H9 (cell line): ENCODE measurements around the gene LILRB5. TPM values are rescaled to one million over a fixed set of nuclear protein-coding genes. Genes with fewer than 3 reads are reported as not detected.

Experiments used
- DNase-seq: peaks from one replicate; pipeline ENCODE4 v3.0.0-alpha.2; 2017
- H2AFZ ChIP-seq: one replicate; pipeline ENCODE4 v1.6.1; 2013; ENCODE audit warnings: mild to moderate bottlenecking, low read length, control low read depth, moderate library complexity
- H2AK5ac ChIP-seq: 2 replicates; pipeline ENCODE4 v1.6.1; 2013; ENCODE audit warnings: low read length, control low read depth, mixed read lengths; ENCODE audit not compliant: insufficient read length
- H2BK120ac ChIP-seq: one replicate; pipeline ENCODE4 v1.6.1; 2013; ENCODE audit warnings: low read depth, mild to moderate bottlenecking, low read length, control low read depth, inconsistent platforms; ENCODE audit not compliant: poor library complexity, severe bottlenecking
- H2BK12ac ChIP-seq: 2 replicates; pipeline ENCODE4 v1.6.1; 2013; ENCODE audit warnings: low read length, control low read depth, mixed read lengths, low read depth; ENCODE audit not compliant: insufficient read length
- H2BK15ac ChIP-seq: 2 replicates; pipeline ENCODE4 v1.6.1; 2013; ENCODE audit warnings: low read depth, low read length, control low read depth
- H2BK20ac ChIP-seq: one replicate; pipeline ENCODE4 v1.6.1; 2013; ENCODE audit warnings: low read depth, mild to moderate bottlenecking, low read length, control low read depth, inconsistent platforms; ENCODE audit not compliant: poor library complexity, severe bottlenecking
- H2BK5ac ChIP-seq: 2 replicates; pipeline ENCODE4 v1.6.1; 2013; ENCODE audit warnings: low read length, control low read depth, mixed read lengths; ENCODE audit not compliant: insufficient read length
- H3K14ac ChIP-seq: 2 replicates; pipeline ENCODE4 v1.6.1; 2013; ENCODE audit warnings: low read length, control low read depth; ENCODE audit not compliant: insufficient read depth
- H3K18ac ChIP-seq: 2 replicates; pipeline ENCODE4 v1.6.1; 2013; ENCODE audit warnings: low read depth, mild to moderate bottlenecking, mixed read lengths, low read length, control low read depth; ENCODE audit not compliant: insufficient read length
- H3K23ac ChIP-seq: 2 replicates; pipeline ENCODE4 v1.6.1; 2013; ENCODE audit warnings: low read length, control low read depth, mixed read lengths, low read depth; ENCODE audit not compliant: insufficient read length
- H3K23me2 ChIP-seq: 2 replicates; pipeline ENCODE4 v1.6.1; 2013; ENCODE audit warnings: low read depth, mild to moderate bottlenecking, mixed read lengths, low read length, control low read depth; ENCODE audit not compliant: insufficient read length, poor library complexity, severe bottlenecking
- H3K27ac ChIP-seq: 2 replicates; pipeline ENCODE4 v1.5.1; 2013; ENCODE audit warnings: low read length, control low read depth, mixed read lengths, low read depth; ENCODE audit not compliant: insufficient read length
- H3K27me3 ChIP-seq: 2 replicates; pipeline ENCODE4 v1.6.1; 2013; ENCODE audit warnings: low read length, control low read depth, inconsistent platforms; ENCODE audit not compliant: insufficient read depth
- H3K4ac ChIP-seq: 2 replicates; pipeline ENCODE4 v1.6.1; 2013; ENCODE audit warnings: low read depth, mild to moderate bottlenecking, control low read depth, inconsistent platforms, low read length, moderate library complexity
- H3K4me1 ChIP-seq: 2 replicates; pipeline ENCODE4 v1.6.1; 2013; ENCODE audit warnings: low read length, control low read depth, inconsistent platforms; ENCODE audit not compliant: insufficient read depth
- H3K4me2 ChIP-seq: 2 replicates; pipeline ENCODE4 v1.6.1; 2013; ENCODE audit warnings: low read length, control low read depth, mixed read lengths; ENCODE audit not compliant: insufficient read length, insufficient read depth
- H3K56ac ChIP-seq: 2 replicates; pipeline ENCODE4 v1.6.1; 2013; ENCODE audit warnings: low read depth, mild to moderate bottlenecking, mixed read lengths, low read length, control low read depth; ENCODE audit not compliant: insufficient read length
- H3K79me1 ChIP-seq: 2 replicates; pipeline ENCODE4 v1.6.1; 2013; ENCODE audit warnings: low read depth, mild to moderate bottlenecking, moderate library complexity, low read length, control low read depth, inconsistent platforms; ENCODE audit not compliant: insufficient read depth, poor library complexity, severe bottlenecking
- H3K79me2 ChIP-seq: 2 replicates; pipeline ENCODE4 v1.6.1; 2013; ENCODE audit warnings: low read length, control low read depth, inconsistent platforms; ENCODE audit not compliant: insufficient read depth
- H3K9ac ChIP-seq: 2 replicates; pipeline ENCODE4 v1.6.1; 2013; ENCODE audit warnings: low read length, control low read depth, mixed read lengths; ENCODE audit not compliant: insufficient read length; ENCODE audit errors: extremely low read depth
- H3K9me3 ChIP-seq: one replicate; pipeline ENCODE4 v1.6.1; 2013; ENCODE audit warnings: low read depth, low read length, inconsistent platforms; ENCODE audit not compliant: control insufficient read depth
- H3T11ph ChIP-seq: one replicate; pipeline ENCODE4 v1.6.1; 2013; ENCODE audit warnings: mild to moderate bottlenecking, low read length, control low read depth, inconsistent platforms
- H4K20me1 ChIP-seq: one replicate; pipeline ENCODE4 v1.6.1; 2013; ENCODE audit not compliant: control insufficient read depth, insufficient read length, insufficient read depth
- H4K5ac ChIP-seq: 2 replicates; pipeline ENCODE4 v1.6.1; 2013; ENCODE audit warnings: low read depth, mild to moderate bottlenecking, mixed read lengths, low read length, control low read depth; ENCODE audit not compliant: insufficient read length
- H4K8ac ChIP-seq: replicated peaks from 2 replicates; pipeline ENCODE4 v1.6.1; 2013; ENCODE audit warnings: low read length, control low read depth, mixed read lengths, low read depth; ENCODE audit not compliant: insufficient read length
- H4K91ac ChIP-seq: 2 replicates; pipeline ENCODE4 v1.6.1; 2013; ENCODE audit warnings: low read depth, mild to moderate bottlenecking, moderate library complexity, mixed read lengths, low read length, control low read depth; ENCODE audit not compliant: insufficient read length
- H3K27ac Mint-ChIP-seq, 3 experiments: 2 replicates in 2 of 3; 3 replicates in 1 of 3; pipeline ENCODE4 v1.8.0; 2020 to 2021; ENCODE audit warnings: mixed read lengths in 3 of 3, mild to moderate bottlenecking in 1 of 3, moderate library complexity in 1 of 3
- H3K27me3 Mint-ChIP-seq: 2 replicates; pipeline ENCODE4 v1.8.0; 2021; ENCODE audit warnings: low read depth, mild to moderate bottlenecking, moderate library complexity, mixed read lengths
- H3K36me3 Mint-ChIP-seq, 3 experiments: 2 replicates in 2 of 3; 3 replicates in 1 of 3; pipeline ENCODE4 v1.8.0; 2020 to 2021; ENCODE audit warnings: low read depth in 3 of 3, mixed read lengths in 3 of 3; ENCODE audit not compliant: insufficient read depth in 1 of 3
- H3K4me1 Mint-ChIP-seq, 2 experiments: 2 replicates each; pipeline ENCODE4 v1.8.0; 2020; ENCODE audit warnings: mixed read lengths in 2 of 2
- H3K4me3 Mint-ChIP-seq, 2 experiments: 2 replicates in 1 of 2; 3 replicates in 1 of 2; pipeline ENCODE4 v1.8.0; 2020 to 2021; ENCODE audit warnings: mild to moderate bottlenecking in 2 of 2, mixed read lengths in 2 of 2, moderate library complexity in 1 of 2
- H3K9me3 Mint-ChIP-seq, 2 experiments: 2 replicates in 1 of 2; 3 replicates in 1 of 2; pipeline ENCODE4 v1.8.0; 2020; ENCODE audit warnings: mild to moderate bottlenecking in 2 of 2, mixed read lengths in 2 of 2, moderate library complexity in 1 of 2
- WGBS: extraction: QIAGEN DNeasy Blood & Tissue Kit; methylation state at CpG from one replicate; pipeline ENCODE4 v1.1.7; 2013; ENCODE audit warnings: missing lambda C conversion rate, low lambda C conversion rate, mixed read lengths; ENCODE audit not compliant: insufficient read length; ENCODE audit errors: extremely low coverage; 5-methylcytosine and 5-hydroxymethylcytosine counted together
- total RNA-seq: library from RNA; stranded (reverse); gene quantifications from 2 replicates; pipeline ENCODE4 v1.2.1, GENCODE V29; 2021
- TF ChIP-seq, protein P1 (sequence below): fragments of 200-600 bp; sonication (generic); conservative IDR thresholded peaks from 3 replicates; pipeline ENCODE4 v1.8.0; 2021; ENCODE audit warnings: antibody characterized with exemption, mild to moderate bottlenecking

Gene LILRB5
- total RNA-seq, 1 experiment from 2014 or later: 0.09 TPM

DNA sequence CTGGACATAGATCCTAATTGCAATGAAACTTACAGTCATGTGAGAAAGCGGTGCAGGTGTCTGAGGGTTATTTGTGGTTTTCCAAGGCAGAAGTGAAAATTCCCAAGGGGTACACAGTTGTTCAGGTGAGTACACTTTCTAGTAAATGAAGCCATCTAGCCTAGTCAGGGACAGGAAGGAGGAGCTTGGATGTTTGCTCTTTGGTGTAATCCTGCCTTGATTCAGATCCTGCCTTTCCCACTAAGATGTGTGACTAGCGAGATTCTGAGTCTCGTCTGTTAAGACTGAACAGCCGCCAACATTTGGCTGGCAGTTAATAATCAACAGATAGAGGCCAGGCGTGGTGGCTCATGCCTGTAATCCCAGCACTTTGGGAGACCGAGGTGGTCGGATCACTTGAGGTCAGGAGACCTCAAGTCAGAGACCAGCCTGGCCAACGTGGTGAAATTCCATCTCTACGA is 53.9 kb downstream of the LILRB5 start:
- Histone ChIP-seq H3T11ph (no peak overlapping the region), H3K27ac (no peak overlapping the region), H3K18ac (no peak overlapping the region), H3K79me2 (peaks cover 39% of the 10 kb centered on the region), H4K5ac (no peak overlapping the region), H3K27me3 (no peaks in the 10 kb centered on the region), H4K91ac (no peak overlapping the region), H3K23me2 (peaks cover 7% of the 10 kb centered on the region), H3K4me2 (peak overlapping the region; percentile 89), H4K8ac (no peak overlapping the region), H3K4ac (no peak overlapping the region), H3K9ac (peak overlapping the region; percentile 62), H4K20me1 (peaks cover 3% of the 10 kb centered on the region), H2AFZ (no peak overlapping the region), H3K79me1 (peaks cover 6% of the 10 kb centered on the region), H2BK12ac (no peak overlapping the region), H3K4me1 (peaks cover 3% of the 10 kb centered on the region), H3K14ac (no peak overlapping the region), H2BK5ac (no peak overlapping the region), H2AK5ac (no peak overlapping the region), H3K56ac (no peak overlapping the region), H2BK15ac (no peak overlapping the region), H3K23ac (no peak overlapping the region), H3K9me3 (no peaks in the 10 kb centered on the region), H2BK20ac (no peak overlapping the region), H2BK120ac (no peak overlapping the region)
- Mint-ChIP-seq H3K27me3 (no peaks in the 10 kb centered on the region; the same call in 1 of the 2 replicates), H3K9me3 (no peaks in the 10 kb centered on the region), H3K4me3 (peak overlapping the region; percentile 95 to 98), H3K27ac (peak overlapping the region; percentile 50 to 92 (median 79); a peak in 5 of 7 replicates), H3K36me3 (peaks cover 72 to 76% (median 75%) of the 10 kb centered on the region in 3 experiments), H3K4me1 (peaks cover 45 to 68% of the 10 kb centered on the region in 2 experiments)
- TF ChIP-seq, protein P1, sequence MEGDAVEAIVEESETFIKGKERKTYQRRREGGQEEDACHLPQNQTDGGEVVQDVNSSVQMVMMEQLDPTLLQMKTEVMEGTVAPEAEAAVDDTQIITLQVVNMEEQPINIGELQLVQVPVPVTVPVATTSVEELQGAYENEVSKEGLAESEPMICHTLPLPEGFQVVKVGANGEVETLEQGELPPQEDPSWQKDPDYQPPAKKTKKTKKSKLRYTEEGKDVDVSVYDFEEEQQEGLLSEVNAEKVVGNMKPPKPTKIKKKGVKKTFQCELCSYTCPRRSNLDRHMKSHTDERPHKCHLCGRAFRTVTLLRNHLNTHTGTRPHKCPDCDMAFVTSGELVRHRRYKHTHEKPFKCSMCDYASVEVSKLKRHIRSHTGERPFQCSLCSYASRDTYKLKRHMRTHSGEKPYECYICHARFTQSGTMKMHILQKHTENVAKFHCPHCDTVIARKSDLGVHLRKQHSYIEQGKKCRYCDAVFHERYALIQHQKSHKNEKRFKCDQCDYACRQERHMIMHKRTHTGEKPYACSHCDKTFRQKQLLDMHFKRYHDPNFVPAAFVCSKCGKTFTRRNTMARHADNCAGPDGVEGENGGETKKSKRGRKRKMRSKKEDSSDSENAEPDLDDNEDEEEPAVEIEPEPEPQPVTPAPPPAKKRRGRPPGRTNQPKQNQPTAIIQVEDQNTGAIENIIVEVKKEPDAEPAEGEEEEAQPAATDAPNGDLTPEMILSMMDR: no peak
- WGBS: no CpG with 5 or more reads among the region's 9 CpGs
- no peak for DNase-seq
